ENCODE data around the gene ANO8.

The ANO8 gene

GRCh38 chr19:17321655-17322489 lies 12.8 kb downstream of the ANO8 start:
- in situ Hi-C loops (cut with MboI; ENCODE audit: low sequenced_read_pairs, unreplicated experiment) = no loop called here
- no peak for DNase-seq (ENCODE audit: low spot score)
- TF ChIP-seq, protein P1, sequence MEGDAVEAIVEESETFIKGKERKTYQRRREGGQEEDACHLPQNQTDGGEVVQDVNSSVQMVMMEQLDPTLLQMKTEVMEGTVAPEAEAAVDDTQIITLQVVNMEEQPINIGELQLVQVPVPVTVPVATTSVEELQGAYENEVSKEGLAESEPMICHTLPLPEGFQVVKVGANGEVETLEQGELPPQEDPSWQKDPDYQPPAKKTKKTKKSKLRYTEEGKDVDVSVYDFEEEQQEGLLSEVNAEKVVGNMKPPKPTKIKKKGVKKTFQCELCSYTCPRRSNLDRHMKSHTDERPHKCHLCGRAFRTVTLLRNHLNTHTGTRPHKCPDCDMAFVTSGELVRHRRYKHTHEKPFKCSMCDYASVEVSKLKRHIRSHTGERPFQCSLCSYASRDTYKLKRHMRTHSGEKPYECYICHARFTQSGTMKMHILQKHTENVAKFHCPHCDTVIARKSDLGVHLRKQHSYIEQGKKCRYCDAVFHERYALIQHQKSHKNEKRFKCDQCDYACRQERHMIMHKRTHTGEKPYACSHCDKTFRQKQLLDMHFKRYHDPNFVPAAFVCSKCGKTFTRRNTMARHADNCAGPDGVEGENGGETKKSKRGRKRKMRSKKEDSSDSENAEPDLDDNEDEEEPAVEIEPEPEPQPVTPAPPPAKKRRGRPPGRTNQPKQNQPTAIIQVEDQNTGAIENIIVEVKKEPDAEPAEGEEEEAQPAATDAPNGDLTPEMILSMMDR (IDR thresholded peaks at IDR 0.05; ENCODE audit: borderline replicate concordance, control extremely low read depth, extremely low read depth, insufficient read depth, missing control alignments) = no peak

- TF ChIP-seq, protein P1 (IDR thresholded peaks at IDR 0.05; ENCODE audit: borderline replicate concordance, control extremely low read depth, extremely low read depth, insufficient read depth, missing control alignments) = no peak
- no peak for DNase-seq (ENCODE audit: low spot score)
- in situ Hi-C loops (cut with MboI; ENCODE audit: low sequenced_read_pairs, unreplicated experiment) = no loop called here
Measured at GRCh38 chr19:17320435-17320834, 14.2 kb downstream of the ANO8 start.

GRCh38 chr19:17319473-17320238 lies 15.0 kb downstream of the ANO8 start:
- DNase-seq (ENCODE audit: low spot score) = no peak
- in situ Hi-C loops (cut with MboI; ENCODE audit: low sequenced_read_pairs, unreplicated experiment) = no loop called here
- TF ChIP-seq, protein P1 (IDR thresholded peaks at IDR 0.05; ENCODE audit: borderline replicate concordance, control extremely low read depth, extremely low read depth, insufficient read depth, missing control alignments) = no peak

DNA sequence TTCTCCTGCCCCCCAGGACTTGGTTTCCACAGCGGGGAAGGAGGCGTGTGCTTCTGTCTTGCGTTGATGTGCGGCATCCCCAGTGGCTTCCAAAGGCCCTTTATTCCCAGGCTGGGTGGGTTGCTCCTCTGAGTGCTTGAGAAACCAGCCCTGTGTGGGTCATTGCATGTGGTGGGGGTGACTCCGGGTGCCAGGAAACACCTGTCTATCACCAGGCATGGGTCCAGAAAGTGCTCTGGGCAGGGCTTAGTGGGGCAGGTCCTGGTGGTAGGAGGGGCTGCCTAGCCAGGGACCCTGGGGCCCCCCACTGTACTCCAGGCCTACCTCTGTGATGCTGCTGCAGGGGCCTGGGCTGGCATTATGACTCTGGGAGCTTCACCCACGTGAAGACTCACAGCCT lies 15.7 kb downstream of the ANO8 start:
- no peak for DNase-seq (ENCODE audit: low spot score)
- in situ Hi-C loops (cut with MboI; ENCODE audit: low sequenced_read_pairs, unreplicated experiment) = no loop called here
- TF ChIP-seq, protein P1 (IDR thresholded peaks at IDR 0.05; ENCODE audit: borderline replicate concordance, control extremely low read depth, extremely low read depth, insufficient read depth, missing control alignments) = no peak

DNA sequence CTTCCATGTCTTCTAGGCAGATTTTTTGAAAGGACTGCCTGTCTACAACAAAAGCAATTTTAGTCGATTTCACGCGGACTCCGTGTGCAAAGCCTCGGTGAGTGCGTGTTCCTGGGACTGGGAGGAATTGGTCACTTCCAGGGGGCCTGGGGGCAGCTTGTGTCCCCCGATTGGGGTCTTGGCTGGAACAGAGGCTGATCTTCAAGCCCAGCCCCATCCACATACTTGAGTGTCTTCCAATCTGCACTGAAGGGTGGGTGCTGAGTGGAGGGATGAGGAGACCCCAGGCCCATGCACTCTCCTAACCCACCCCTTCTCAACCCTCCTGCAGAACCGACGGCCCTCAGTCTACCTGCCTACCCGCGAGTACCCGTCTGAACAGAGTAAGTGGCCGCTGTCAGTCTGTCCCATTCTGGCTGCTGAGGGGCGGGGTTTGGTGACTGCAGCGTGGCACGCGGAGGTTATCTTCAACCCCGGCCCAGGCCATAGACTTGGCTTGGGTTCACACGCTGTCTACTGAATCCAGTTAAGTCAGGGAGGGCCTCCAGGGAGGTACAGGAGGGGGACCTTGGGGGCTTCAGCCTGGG lies 20.6 kb downstream of the ANO8 start:
- TF ChIP-seq, protein P1 (IDR thresholded peaks at IDR 0.05; ENCODE audit: borderline replicate concordance, control extremely low read depth, extremely low read depth, insufficient read depth, missing control alignments) = no peak
- in situ Hi-C loops (cut with MboI; ENCODE audit: low sequenced_read_pairs, unreplicated experiment) = no loop called here
- DNase-seq (ENCODE audit: low spot score) = no peak
